Epithelial cell of esophagus (primary cell): ENCODE data around the gene NEU1.

Source experiments
- DNase-seq: peaks from one replicate; pipeline ENCODE4 v3.0.0; 2010; ENCODE audit warnings: low read depth
- H3K4me3 ChIP-seq: 2 replicates; pipeline ENCODE4 v1.5.1; 2011; ENCODE audit warnings: mild to moderate bottlenecking, low read length, control low read depth
- TF ChIP-seq, protein P1 (sequence below): IDR thresholded peaks from 2 replicates; pipeline ENCODE4 v1.5.1; 2011; ENCODE audit warnings: low read depth, mild to moderate bottlenecking, low read length, control low read depth, inconsistent platforms; ENCODE audit not compliant: insufficient read depth; ENCODE audit errors: missing control alignments

The NEU1 gene

GRCh38 chr6:31899215-31899614, 36.6 kb upstream of the NEU1 start:
- TF ChIP-seq, protein P1, sequence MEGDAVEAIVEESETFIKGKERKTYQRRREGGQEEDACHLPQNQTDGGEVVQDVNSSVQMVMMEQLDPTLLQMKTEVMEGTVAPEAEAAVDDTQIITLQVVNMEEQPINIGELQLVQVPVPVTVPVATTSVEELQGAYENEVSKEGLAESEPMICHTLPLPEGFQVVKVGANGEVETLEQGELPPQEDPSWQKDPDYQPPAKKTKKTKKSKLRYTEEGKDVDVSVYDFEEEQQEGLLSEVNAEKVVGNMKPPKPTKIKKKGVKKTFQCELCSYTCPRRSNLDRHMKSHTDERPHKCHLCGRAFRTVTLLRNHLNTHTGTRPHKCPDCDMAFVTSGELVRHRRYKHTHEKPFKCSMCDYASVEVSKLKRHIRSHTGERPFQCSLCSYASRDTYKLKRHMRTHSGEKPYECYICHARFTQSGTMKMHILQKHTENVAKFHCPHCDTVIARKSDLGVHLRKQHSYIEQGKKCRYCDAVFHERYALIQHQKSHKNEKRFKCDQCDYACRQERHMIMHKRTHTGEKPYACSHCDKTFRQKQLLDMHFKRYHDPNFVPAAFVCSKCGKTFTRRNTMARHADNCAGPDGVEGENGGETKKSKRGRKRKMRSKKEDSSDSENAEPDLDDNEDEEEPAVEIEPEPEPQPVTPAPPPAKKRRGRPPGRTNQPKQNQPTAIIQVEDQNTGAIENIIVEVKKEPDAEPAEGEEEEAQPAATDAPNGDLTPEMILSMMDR = no peak
- no peak for DNase-seq
- no peak overlapping the region for H3K4me3 ChIP-seq

DNA sequence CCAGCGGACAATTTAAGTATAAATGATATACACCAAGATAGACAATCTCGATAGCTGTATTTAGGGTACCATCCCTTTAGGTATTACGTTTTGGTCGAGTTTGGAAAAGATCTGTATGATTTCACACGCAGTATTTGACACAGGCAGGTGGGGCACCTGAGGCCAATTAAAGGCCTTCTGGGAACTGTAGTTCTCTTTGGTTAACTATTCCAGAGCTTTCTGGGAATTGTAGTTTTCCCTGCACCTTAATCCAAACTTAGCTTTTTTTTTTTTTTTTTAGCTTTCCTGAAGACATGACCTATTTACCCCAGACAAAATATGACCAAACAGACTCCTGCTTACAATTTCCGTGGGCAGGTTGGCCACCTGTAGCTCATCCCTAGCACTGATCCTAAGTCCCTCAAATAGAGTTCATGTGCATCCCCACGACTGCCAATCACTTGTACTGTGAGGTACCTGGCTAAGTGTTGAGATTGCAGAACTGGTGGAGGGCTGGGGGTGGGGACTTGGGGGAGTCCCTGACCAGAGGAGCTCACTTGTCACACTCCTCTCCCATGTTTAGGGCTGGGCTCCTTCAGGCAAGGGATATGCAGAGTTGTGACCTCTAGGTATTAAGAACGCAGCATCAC, 35.9 kb upstream of the NEU1 start:
- H3K4me3 ChIP-seq = peak overlapping the region; percentile 90
- DNase-seq = peak; percentile 79
- TF ChIP-seq, protein P1 = peak; percentile 18

DNA sequence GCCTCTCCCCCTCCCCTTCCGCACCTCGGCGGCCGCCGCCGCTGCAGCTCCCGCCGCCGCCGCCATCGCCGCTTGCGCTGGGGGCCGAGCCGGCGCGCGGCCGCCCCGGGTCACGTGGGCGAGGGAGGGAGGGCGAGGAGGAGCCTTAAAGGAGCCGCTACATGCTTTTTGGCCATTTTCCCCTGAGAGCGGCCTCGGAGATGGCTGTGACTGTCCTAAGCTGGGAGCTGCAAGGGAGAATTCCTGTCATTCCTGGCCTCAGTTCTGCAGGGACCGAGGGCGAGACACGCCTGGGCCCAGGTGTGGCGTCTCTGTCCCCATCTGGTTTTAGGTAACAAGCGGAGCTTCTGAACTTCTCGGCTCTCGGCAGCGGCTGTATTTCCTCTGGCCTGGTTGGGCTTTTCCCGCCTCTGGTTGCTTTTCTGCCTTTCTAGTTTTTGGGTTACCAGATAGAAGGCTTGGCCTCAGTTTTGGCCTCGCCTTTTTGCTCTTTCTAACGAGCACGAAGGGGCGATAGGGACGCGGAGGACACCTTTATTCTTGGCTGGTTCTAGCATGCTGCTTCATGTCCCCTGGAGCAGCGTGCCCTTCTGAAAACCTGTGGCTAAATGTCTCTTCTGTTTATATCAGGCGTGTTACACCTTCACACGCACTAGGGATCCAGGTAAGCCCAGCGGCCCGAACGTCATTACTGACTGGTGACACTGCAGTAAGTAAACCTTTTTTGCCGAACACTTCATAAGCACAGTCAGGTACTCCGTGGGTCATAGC, 35.2 kb upstream of the NEU1 start, which contains the start of gene EHMT2:
TSS of gene EHMT2 (minus strand) at position 87 of the 771 bp plus-strand sequence. CDS start at position 66, 21 bp downstream.
- TF ChIP-seq, protein P1 = no peak
- peak within 1 kb of the TSS; percentile 90 for H3K4me3 ChIP-seq
- DNase-seq = peak; percentile 85

DNA sequence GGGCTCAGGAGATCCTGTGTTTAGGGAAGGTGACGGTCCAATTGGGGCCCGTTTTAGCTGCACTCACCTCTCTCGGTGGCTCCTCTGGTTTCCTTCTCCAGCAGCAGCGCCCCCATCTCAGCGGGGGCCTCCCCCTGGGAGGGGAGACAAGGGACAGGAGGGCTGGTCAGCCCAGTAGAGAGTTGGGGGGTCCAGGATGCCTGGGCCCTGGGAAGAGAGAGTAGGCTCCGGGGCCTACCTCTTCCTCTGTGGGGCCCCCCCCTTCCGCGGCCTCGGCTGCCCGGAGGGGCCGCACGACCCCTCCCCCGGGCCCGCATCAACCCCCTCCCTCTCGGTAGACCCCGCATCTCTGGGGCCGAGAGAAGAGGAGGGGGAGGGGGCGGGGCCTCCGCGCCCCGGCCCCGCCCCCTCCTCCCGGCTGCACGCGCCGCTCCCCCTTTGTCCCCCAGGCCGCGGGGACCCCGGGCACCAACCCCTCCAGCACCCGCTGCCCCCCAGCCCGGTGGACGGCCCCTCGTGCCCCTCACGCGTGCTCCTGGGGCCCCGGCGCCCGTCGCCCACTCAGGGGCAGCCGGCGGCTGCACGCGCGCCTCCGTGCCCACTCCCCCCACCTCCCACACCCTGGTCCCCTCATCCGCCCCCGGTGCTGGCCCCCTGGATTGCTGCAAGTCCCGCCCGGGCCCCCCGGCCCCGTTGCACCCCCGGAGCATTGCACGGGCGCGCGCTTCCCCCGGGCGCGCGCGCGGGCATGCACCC, 34.4 kb upstream of the NEU1 start:
- TF ChIP-seq, protein P1 = no peak
- DNase-seq = no peak
- H3K4me3 ChIP-seq = peak overlapping the region; percentile 90

- DNase-seq = no peak
- TF ChIP-seq, protein P1 = no peak
- H3K4me3 ChIP-seq = peak overlapping the region; percentile 90
Measured at GRCh38 chr6:31896493-31896855, 33.9 kb upstream of the NEU1 start.

DNA sequence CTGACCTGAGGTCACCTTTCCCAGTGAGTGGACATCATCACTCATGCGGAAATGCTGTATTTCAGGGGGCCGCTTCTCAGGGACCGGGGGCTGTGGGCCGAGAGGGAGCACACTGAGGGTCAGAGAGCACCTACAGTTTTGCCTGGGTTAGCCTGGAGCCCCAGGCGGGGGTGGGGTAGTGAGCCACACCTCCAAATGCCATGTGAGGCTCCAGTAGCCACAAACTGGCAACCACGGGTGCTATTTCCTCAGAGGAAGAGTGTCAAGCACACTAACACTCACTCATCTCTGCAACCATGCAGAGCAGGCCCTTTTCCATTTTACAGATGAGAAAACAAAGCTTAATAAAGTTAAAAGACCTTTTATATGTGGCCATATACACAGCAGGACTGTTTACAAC, 30.2 kb upstream of the NEU1 start:
- H3K4me3 ChIP-seq = no peak overlapping the region
- no peak for DNase-seq
- TF ChIP-seq, protein P1 = no peak
